ENCODE measurements around the gene CDC20. TPM values are rescaled to one million over a fixed set of nuclear protein-coding genes. Genes with fewer than 3 reads are reported as not detected.

The CDC20 gene
- total RNA-seq, 1 donor from 2014 or later, result 24.3 TPM

- no peak overlapping the region for H3K27ac Mint-ChIP-seq (ENCODE audit: unreplicated experiment)
- no peak for DNase-seq (ENCODE audit: low spot score)
- no peaks in the 10 kb centered on the region for H3K9me3 Mint-ChIP-seq (ENCODE audit: unreplicated experiment)
- TF ChIP-seq CTCF (IDR thresholded peaks at IDR 0.05; ENCODE audit: unreplicated experiment), result no peak
- H3K36me3 Mint-ChIP-seq (ENCODE audit: low read depth, unreplicated experiment), result no peaks in the 10 kb centered on the region
- H3K4me1 Mint-ChIP-seq (ENCODE audit: unreplicated experiment), result peaks cover 40% of the 10 kb centered on the region
- no peak overlapping the region for H3K4me3 Mint-ChIP-seq (ENCODE audit: unreplicated experiment)
- peaks cover 13% of the 10 kb centered on the region for H3K27me3 Mint-ChIP-seq (ENCODE audit: unreplicated experiment)
These were observed 24.2 kb upstream of the CDC20 start for GRCh38 chr1:43334453-43335205.

- peaks cover 3% of the 10 kb centered on the region for H3K36me3 Mint-ChIP-seq (ENCODE audit: low read depth, unreplicated experiment)
- peak within 1 kb of the TSS; percentile 45 for H3K4me3 Mint-ChIP-seq (ENCODE audit: unreplicated experiment)
- no peaks in the 10 kb centered on the region for H3K9me3 Mint-ChIP-seq (ENCODE audit: unreplicated experiment)
- DNase-seq (ENCODE audit: low spot score), result no peak
- peak within 1 kb of the TSS; percentile 34 for H3K27ac Mint-ChIP-seq (ENCODE audit: unreplicated experiment)
- peaks cover 13% of the 10 kb centered on the region for H3K27me3 Mint-ChIP-seq (ENCODE audit: unreplicated experiment)
- peaks cover 27% of the 10 kb centered on the region for H3K4me1 Mint-ChIP-seq (ENCODE audit: unreplicated experiment)
- TF ChIP-seq CTCF (IDR thresholded peaks at IDR 0.05; ENCODE audit: unreplicated experiment), result no peak
These were observed 21.2 kb upstream of the CDC20 start, which contains the start of gene MPL for GRCh38 chr1:43337588-43337987. Gene MPL (plus strand): TSS chr1:43337818. CDS start chr1:43337849, 31 bp downstream.

DNA sequence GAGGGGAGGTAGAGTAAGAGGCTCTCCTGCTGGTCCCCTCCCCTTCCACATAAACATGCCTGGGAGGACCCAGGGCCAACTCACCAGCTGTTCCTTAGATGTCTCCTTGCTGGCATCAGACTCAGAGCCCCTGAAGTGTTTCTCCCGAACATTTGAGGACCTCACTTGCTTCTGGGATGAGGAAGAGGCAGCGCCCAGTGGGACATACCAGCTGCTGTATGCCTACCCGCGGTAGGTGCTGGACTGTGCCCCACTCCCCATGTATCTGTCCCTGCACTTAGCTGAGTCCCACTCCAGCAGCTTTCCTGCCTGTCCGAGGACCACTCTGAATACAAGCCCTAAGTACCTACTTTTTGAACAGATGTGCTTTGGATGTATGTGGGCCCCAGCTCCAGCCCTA is 20.8 kb upstream of the CDC20 start:
- Mint-ChIP-seq H3K27ac (ENCODE audit: unreplicated experiment) (no peak overlapping the region), H3K27me3 (ENCODE audit: unreplicated experiment) (peaks cover 13% of the 10 kb centered on the region), H3K4me1 (ENCODE audit: unreplicated experiment) (peaks cover 27% of the 10 kb centered on the region), H3K4me3 (ENCODE audit: unreplicated experiment) (no peak overlapping the region), H3K9me3 (ENCODE audit: unreplicated experiment) (no peaks in the 10 kb centered on the region), H3K36me3 (ENCODE audit: low read depth, unreplicated experiment) (peaks cover 3% of the 10 kb centered on the region)
- DNase-seq (ENCODE audit: low spot score), result no peak
- TF ChIP-seq CTCF (IDR thresholded peaks at IDR 0.05; ENCODE audit: unreplicated experiment), result no peak

DNA sequence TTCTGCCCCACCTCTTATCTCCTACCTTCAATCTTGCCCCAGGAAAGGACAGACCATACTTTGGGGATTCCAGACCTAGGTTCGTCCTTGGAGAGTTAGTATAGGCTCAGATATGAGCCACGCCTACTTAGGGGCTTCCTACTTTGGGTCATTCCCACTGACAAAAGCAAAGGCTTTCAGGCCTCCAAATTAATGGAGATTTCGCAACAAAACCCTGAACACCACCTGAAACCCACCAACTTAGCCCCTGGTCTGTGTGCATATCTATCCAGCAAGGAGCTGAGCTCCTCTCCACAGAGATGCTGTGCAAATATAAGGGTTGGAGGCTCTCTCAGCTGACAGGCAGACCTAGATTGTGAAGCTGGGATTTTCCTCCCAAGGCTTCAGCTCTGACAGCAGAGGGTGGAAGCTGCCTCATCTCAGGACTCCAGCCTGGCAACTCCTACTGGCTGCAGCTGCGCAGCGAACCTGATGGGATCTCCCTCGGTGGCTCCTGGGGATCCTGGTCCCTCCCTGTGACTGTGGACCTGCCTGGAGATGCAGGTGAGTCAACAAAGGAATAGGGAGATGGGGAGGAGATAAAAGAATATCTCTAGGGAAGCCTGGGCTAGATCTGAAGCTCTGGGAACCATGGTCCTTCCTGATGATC is 19.1 kb upstream of the CDC20 start:
- Mint-ChIP-seq H3K4me1 (ENCODE audit: unreplicated experiment) (peaks cover 32% of the 10 kb centered on the region), H3K36me3 (ENCODE audit: low read depth, unreplicated experiment) (peaks cover 3% of the 10 kb centered on the region), H3K27me3 (ENCODE audit: unreplicated experiment) (peaks cover 9% of the 10 kb centered on the region), H3K27ac (ENCODE audit: unreplicated experiment) (no peak overlapping the region), H3K9me3 (ENCODE audit: unreplicated experiment) (no peaks in the 10 kb centered on the region), H3K4me3 (ENCODE audit: unreplicated experiment) (peak overlapping the region; percentile 31)
- DNase-seq (ENCODE audit: low spot score), result no peak
- TF ChIP-seq CTCF (IDR thresholded peaks at IDR 0.05; ENCODE audit: unreplicated experiment), result no peak

DNA sequence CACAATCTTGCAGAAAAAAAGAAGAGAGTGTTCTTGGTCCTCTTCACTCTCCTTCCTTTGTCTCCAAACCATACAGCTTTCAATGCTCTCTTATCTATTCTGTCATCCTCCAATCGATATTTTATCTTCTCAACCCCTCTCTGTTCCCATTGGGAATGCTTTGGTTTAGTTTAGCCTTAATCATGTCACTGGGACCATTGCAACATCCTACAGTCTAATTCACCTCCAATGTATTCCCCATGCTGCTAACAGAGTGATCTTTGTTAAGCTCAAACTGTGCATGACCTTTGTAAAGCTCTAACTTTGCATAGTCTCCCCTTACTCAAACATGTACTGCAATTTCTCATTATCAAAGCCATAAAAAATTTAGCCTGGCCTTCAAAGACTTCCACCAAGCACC is 18.2 kb upstream of the CDC20 start:
- TF ChIP-seq CTCF (IDR thresholded peaks at IDR 0.05; ENCODE audit: unreplicated experiment), result no peak

More for the DNA sequence above, 18.2 kb upstream of the CDC20 start:
- Mint-ChIP-seq H3K27me3 (ENCODE audit: unreplicated experiment) (peaks cover 9% of the 10 kb centered on the region), H3K27ac (ENCODE audit: unreplicated experiment) (no peak overlapping the region), H3K36me3 (ENCODE audit: low read depth, unreplicated experiment) (peaks cover 3% of the 10 kb centered on the region), H3K9me3 (ENCODE audit: unreplicated experiment) (no peaks in the 10 kb centered on the region), H3K4me3 (ENCODE audit: unreplicated experiment) (no peak overlapping the region), H3K4me1 (ENCODE audit: unreplicated experiment) (peaks cover 31% of the 10 kb centered on the region)
- DNase-seq (ENCODE audit: low spot score), result no peak

Data from endothelial cell (in vitro differentiated cells).